Activated T-helper 1 cell treated with anti-CD3 and anti-CD28 coated beads, Interleukin-12 subunit alpha, Interleukin-12 subunit beta, Interleukin-2, Interleukin-4 antibody, amounts not matched to agents 30 ng/mL and 10 ng/mL and 1 ng/mL, durations not matched to agents 14 hours and 24 hours and 36 hours (primary cell): ENCODE data around the gene NMNAT2. TPM values are rescaled to one million over a fixed set of nuclear protein-coding genes. Genes with fewer than 3 reads are reported as not detected.

Experiments
- DNase-seq: peaks from one replicate; pipeline ENCODE4 v3.0.0; 2021; ENCODE audit warnings: low spot score
- H3K27ac Mint-ChIP-seq: one replicate; pipeline ENCODE4 v1.8.0; 2021; ENCODE audit warnings: mild to moderate bottlenecking, mixed read lengths
- H3K27me3 Mint-ChIP-seq: one replicate; pipeline ENCODE4 v1.8.0; 2022; ENCODE audit warnings: mild to moderate bottlenecking, moderate library complexity, mixed read lengths; ENCODE audit not compliant: insufficient read depth
- H3K36me3 Mint-ChIP-seq: one replicate; pipeline ENCODE4 v1.8.0; 2021; ENCODE audit warnings: low read depth, mixed read lengths
- H3K4me1 Mint-ChIP-seq: one replicate; pipeline ENCODE4 v1.8.0; 2021; ENCODE audit warnings: low read depth, mixed read lengths
- H3K4me3 Mint-ChIP-seq: one replicate; pipeline ENCODE4 v1.8.0; 2021; ENCODE audit warnings: mild to moderate bottlenecking, moderate library complexity, mixed read lengths
- H3K9me3 Mint-ChIP-seq: one replicate; pipeline ENCODE4 v1.8.0; 2021; ENCODE audit warnings: mixed read lengths
- intact Hi-C: fragments of 100-400 bp; cut with micrococcal nuclease; formaldehyde crosslinking; loops from one replicate; pipeline ENCODE4 v1.15.1; 2024
- total RNA-seq: library from RNA; stranded (reverse); gene quantifications from 2 replicates; pipeline ENCODE4 v1.2.3, GENCODE V29; 2022

Gene NMNAT2
- total RNA-seq, 1 donor from 2014 or later = not detected

DNA sequence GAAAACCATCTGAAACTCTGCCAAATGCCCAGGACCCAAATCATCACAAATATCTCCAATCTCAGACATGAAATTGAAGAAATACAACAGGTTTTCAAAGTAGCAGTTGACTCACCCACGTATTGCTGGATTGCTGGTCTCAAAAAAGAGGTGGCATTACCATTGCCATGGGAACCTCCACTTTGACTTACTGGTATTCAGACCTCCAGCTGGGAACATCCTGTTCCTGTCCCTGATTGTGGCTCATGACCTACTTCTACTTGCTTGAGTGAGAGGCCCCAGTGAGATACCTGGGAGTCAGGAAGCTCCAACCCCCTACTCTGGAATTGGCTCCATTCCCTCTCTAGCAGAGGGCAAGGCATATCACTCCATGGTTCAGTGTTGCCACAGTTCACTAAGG, 64.6 kb downstream of the NMNAT2 start:
- peaks cover 3% of the 10 kb centered on the region for H3K27me3 Mint-ChIP-seq
- H3K27ac Mint-ChIP-seq = no peak overlapping the region
- intact Hi-C loops = no loop called here
- H3K36me3 Mint-ChIP-seq = no peaks in the 10 kb centered on the region
- no peak for DNase-seq
- no peak overlapping the region for H3K4me3 Mint-ChIP-seq
- no peaks in the 10 kb centered on the region for H3K9me3 Mint-ChIP-seq
- H3K4me1 Mint-ChIP-seq = no peaks in the 10 kb centered on the region

DNA sequence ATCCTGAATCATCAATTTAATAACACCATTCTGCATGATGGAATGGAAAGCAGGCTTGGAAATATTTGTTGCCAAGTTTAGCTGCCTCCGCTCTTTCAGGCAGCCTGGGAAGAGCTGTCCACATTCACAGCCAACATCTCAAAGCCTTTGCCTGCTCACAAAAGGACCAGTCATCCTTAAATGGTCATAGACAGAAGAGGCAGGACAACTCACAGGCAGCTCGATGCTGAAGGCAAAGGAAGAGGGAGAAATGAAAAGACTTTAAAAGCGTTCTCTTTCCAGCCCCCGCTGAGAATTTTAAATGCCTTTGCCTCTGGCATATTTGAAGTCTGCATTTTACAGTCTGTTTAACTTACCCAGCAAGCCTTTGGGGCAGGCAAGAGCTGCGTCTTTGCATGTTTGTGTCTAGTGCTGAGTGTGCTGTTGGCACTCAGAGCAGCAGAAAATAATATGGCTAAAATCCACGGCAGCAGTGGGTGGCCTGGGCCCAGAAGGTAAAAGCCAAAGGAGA, 68.9 kb downstream of the NMNAT2 start:
- Mint-ChIP-seq H3K27me3 (peaks cover 6% of the 10 kb centered on the region), H3K4me3 (no peak overlapping the region), H3K4me1 (no peaks in the 10 kb centered on the region), H3K36me3 (no peaks in the 10 kb centered on the region), H3K27ac (no peak overlapping the region), H3K9me3 (no peaks in the 10 kb centered on the region)
- DNase-seq = no peak
- intact Hi-C loops = no loop called here

DNA sequence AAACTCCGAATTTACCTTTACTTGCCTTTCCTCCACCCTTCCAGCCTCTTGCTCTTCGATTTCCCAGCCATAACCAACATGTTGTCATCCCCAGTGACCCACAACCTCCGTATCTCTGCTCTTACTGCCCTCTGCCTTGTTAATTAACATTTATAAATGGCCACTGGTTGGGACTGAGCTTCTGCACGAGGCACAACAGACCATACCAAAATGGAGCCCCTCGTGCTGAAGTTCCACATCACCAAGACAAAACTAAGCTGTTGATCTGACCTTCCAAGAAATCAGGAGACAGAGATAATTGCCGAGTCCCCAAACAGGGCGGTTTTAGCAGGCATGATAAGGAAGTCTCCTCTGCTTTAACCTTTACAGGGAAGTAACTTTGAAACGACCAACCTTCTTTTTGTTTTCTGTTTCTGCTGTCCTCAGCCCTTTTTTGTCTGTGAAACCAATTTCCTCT, 71.9 kb downstream of the NMNAT2 start:
- Mint-ChIP-seq H3K9me3 (no peaks in the 10 kb centered on the region), H3K4me3 (no peak overlapping the region), H3K27me3 (peaks cover 10% of the 10 kb centered on the region), H3K4me1 (no peaks in the 10 kb centered on the region), H3K36me3 (no peaks in the 10 kb centered on the region), H3K27ac (no peak overlapping the region)
- no peak for DNase-seq
- intact Hi-C loops = no loop called here

DNA sequence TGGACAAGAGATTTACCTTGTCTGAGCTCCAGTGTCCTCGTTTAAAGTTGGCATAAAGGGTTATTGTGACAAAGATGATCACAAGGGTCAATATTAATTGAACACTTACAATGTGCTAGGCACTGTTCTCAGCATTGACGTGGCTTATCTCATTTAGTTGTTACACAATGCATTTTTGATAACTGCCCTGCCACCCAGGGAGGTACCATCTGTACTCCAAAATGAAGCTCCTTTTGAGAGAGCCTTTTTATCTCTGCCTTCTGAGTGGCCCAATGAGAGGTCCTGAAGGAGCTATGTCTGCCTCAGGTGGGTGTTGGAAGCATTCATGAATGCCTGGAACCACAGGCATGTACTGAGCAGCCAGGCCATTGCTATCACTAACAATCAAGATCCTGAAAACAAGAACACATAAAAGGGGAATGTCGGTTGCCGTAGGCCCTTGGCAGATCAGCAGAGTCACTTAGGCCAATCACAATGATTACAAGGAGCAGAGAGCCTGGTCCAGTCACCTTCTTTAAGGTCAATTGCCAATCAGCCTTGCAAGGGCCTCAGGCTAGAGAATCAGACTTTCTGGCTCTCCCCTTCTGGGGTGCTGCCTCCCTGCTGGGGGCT, 78.5 kb downstream of the NMNAT2 start:
- Mint-ChIP-seq H3K9me3 (no peaks in the 10 kb centered on the region), H3K4me1 (no peaks in the 10 kb centered on the region), H3K4me3 (no peak overlapping the region), H3K27ac (no peak overlapping the region), H3K27me3 (peaks cover 11% of the 10 kb centered on the region), H3K36me3 (no peaks in the 10 kb centered on the region)
- intact Hi-C loops = no loop called here
- no peak for DNase-seq

DNA sequence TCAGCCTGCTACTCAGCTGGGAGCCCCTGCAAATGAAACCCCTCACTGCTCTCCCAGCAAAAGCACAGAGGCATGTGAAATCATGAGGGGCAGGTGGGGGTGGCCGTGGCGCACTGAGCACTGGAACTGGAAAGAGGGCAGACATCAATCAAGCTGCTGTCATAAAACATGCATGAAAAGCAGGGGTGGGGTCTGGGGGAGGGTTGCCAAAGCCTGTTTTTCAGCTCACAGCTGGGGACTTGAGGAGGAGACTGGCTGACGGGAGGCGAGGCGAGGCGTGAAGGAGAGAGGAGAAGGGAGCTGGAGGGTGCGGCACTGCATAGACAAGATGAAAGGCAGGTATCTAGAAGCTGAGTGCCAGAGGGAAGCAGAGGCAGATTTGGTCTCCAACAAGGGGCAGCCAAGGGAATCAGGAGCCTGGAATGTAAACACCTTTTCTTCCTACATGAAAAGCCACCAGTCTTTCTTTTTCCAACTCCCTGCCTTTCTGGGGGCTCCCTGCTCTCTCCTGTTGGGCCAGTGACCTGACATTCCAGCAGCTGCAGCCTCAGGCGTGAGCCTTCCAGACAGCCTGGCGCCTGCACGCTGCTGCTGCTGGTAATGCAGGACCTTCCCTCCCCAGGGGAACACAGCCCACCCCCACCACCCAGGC, 87.0 kb downstream of the NMNAT2 start:
- Mint-ChIP-seq H3K36me3 (no peaks in the 10 kb centered on the region), H3K27me3 (peaks cover 33% of the 10 kb centered on the region), H3K4me3 (no peak overlapping the region), H3K9me3 (no peaks in the 10 kb centered on the region), H3K27ac (no peak overlapping the region), H3K4me1 (no peaks in the 10 kb centered on the region)
- DNase-seq = no peak
- intact Hi-C loops = no loop called here

DNA sequence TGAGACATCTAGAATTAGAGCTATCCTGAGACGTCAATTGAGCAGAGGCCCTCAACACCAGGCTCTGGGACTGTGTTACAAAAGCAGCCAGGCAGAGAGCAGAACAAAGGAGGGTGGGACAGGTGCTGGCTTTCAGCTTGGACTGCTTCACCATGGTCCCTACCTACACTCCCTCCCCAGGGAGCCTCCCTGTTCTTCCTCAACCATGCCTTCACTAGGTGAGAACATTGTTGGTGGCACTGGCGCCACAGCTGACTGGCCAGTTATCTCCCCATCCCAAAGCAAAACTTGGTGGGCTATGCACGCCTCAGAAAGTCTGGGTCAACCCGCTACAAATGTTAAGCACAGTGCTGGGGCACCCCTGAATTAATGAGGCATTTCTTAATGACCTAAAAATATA, 87.8 kb downstream of the NMNAT2 start:
- Mint-ChIP-seq H3K4me3 (no peak overlapping the region), H3K9me3 (no peaks in the 10 kb centered on the region), H3K4me1 (no peaks in the 10 kb centered on the region), H3K36me3 (no peaks in the 10 kb centered on the region), H3K27ac (no peak overlapping the region), H3K27me3 (peaks cover 33% of the 10 kb centered on the region)
- DNase-seq = no peak
- intact Hi-C loops = no loop called here

DNA sequence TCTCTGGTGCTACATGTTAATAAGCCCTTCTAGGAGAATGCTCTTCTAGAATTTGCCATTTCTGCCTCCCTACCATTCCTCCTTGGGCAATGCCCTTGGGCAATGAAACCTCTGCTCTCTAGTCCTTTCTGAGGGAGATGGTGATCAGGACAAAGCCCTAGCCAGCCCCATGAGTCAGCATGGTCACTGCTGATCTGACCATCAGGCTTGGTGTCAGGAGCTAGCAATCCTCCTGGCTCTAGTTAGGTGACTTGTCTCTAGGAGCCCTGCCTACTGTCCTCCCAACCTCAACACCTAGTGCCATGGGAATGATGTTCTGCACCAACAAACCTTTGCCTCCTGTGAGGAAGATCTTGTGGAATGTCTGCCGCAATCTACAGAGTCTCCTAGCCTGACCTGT, 89.8 kb downstream of the NMNAT2 start:
- Mint-ChIP-seq H3K27me3 (peaks cover 33% of the 10 kb centered on the region), H3K4me1 (no peaks in the 10 kb centered on the region), H3K9me3 (no peaks in the 10 kb centered on the region), H3K36me3 (no peaks in the 10 kb centered on the region), H3K4me3 (no peak overlapping the region), H3K27ac (no peak overlapping the region)
- intact Hi-C loops = no loop called here
- DNase-seq = no peak

DNA sequence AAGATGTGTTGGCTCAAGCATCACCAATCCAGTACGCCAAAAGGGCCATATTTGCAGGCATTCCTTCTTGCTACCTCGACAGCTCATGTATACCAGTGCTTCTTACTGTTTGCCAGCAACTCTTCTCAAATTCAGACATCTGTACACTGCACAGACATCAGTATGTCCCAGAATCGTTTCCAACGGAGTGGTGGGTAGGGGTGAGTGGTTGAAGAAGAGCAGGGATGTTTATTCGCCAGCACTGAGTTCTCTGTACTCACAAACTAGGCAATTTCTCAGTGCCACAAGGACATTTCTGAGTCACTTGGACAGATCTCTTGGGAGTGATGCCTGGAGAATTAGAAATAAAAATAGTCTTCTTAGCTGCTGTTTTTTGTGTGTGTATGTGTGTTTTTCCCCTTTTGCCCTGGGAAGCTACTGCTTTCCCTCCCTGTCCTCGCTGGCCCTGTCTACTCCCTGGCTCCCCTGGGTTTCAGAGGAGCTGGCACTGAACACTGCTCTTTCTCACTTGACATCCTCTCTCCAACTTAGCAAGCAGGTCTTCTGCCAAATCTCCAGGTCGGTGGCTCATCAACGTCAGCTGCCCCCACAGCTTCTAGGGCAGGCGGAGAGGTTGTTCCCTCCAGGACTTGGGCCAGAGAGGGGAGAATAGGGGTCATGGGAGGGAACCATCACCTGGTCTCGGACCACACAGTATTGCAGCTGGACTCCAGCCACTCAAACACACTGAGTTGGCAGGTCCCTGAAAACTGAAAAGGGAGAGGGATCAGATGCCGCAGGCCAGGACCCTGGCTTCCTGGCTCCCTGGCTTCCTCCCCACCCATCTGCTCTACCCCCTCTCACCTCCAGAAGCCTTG, 90.5 kb downstream of the NMNAT2 start:
- Mint-ChIP-seq H3K9me3 (no peaks in the 10 kb centered on the region), H3K27me3 (peaks cover 26% of the 10 kb centered on the region), H3K36me3 (no peaks in the 10 kb centered on the region), H3K4me1 (no peaks in the 10 kb centered on the region), H3K27ac (no peak overlapping the region), H3K4me3 (no peak overlapping the region)
- intact Hi-C loops = no loop called here
- DNase-seq = no peak

DNA sequence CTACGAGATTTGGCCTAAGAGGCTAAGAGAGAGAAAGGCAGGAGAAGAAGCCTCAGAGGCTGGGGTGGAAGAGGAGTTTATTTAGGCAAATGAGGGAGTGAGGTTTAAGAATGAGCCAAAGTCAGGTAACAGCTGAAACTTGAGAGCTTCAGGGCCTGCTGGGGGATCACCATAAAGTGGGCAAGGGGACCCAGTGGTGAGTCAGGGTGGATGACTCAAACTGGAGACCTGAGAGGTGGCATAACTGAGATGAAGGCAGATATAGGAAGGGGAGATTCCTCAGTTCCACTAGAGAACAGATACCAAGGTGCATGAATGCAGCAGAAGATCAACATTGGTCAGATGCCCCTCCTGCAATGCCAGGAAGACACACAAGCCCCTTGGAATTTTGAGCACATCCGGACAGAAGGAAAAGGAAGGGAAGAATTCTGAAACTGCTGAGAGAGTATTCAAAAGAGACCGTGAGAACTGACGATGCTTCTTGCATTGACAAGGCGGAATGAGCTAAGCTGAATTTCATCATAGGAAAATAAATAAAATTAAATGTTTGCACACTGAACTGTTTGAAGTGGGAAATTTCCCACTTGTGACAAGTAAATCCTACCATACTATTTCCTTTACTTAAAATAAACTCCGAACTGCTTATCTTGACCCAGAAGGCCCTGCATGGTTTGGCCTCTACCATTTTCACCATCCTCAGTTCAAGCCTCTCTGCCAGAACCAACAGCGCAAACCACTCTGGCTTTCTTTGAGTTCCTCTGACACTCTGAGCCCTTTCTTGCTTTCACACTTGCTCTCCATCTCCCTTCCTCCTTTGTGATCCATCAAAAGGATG, 94.1 kb downstream of the NMNAT2 start:
- H3K9me3 Mint-ChIP-seq = no peaks in the 10 kb centered on the region
- H3K4me3 Mint-ChIP-seq = no peak overlapping the region
- no peaks in the 10 kb centered on the region for H3K36me3 Mint-ChIP-seq
- H3K4me1 Mint-ChIP-seq = no peaks in the 10 kb centered on the region
- intact Hi-C loops = no loop called here
- no peak overlapping the region for H3K27ac Mint-ChIP-seq
- peaks cover 11% of the 10 kb centered on the region for H3K27me3 Mint-ChIP-seq
- no peak for DNase-seq

DNA sequence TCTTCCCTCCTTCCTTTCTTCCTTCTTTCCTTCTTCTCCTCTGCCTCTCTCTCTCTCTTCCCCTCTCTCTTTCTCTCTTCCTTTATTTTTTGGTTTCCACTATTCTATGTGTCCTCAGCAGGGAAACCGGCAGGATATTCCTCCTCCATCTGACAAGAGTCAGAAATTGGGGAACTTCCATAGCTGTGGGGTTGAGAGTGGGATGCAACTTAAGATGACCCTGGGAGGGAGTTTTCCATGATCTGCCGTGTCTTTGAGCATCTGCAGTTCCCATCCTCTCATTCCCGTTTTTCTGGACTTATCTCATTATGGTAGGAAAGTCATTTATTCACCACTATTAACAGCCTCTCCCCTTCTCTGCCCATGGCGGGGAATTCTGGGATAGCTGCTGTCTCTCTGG, 98.6 kb downstream of the NMNAT2 start:
- no peak for DNase-seq
- no peaks in the 10 kb centered on the region for H3K36me3 Mint-ChIP-seq
- H3K27ac Mint-ChIP-seq = no peak overlapping the region
- no peaks in the 10 kb centered on the region for H3K9me3 Mint-ChIP-seq
- no peaks in the 10 kb centered on the region for H3K4me1 Mint-ChIP-seq
- H3K4me3 Mint-ChIP-seq = no peak overlapping the region
- intact Hi-C loops = no loop called here
- H3K27me3 Mint-ChIP-seq = peaks cover 3% of the 10 kb centered on the region

DNA sequence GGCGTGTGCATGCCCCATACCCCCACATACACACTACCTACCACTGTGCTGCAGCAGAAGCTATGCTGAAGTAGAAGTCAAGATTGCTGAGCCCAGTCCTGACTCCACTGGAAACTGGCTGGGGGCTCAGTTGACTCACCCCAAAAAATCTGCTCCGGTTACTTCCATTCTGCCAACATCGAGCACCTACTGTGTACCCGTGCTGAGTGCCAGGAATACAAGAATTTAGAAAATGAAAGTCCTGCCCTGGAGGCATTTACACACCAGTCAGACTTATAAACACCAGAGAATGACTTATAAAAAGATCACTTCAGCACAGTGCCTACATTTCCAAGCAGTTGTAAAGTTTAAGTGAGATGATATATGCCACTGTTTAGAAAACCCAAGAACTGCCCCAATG, 99.1 kb downstream of the NMNAT2 start:
- Mint-ChIP-seq H3K36me3 (no peaks in the 10 kb centered on the region), H3K27ac (no peak overlapping the region), H3K9me3 (no peaks in the 10 kb centered on the region), H3K27me3 (peaks cover 3% of the 10 kb centered on the region), H3K4me3 (no peak overlapping the region), H3K4me1 (no peaks in the 10 kb centered on the region)
- intact Hi-C loops = no loop called here
- no peak for DNase-seq

DNA sequence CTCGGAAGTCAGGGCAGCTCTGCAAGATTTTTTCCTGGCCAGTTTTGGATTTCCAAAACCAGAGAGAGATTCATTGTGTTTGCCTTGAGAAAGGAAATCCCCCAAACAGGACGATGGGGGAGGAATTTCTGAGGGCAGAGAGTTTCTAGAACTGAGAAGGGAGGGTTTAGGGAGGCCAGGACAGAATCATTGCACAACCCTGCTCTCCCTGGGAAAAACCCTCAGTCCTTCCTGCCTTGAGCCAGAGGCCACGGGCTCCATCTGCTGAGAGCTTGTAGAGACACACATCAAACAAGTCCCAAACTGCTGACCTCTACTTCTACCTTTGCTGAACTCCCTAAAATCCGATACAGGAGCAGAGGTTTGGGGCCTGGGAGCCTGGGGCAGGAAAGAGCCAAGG, 99.7 kb downstream of the NMNAT2 start:
- Mint-ChIP-seq H3K27me3 (peaks cover 3% of the 10 kb centered on the region), H3K27ac (no peak overlapping the region), H3K9me3 (no peaks in the 10 kb centered on the region), H3K4me3 (no peak overlapping the region), H3K4me1 (no peaks in the 10 kb centered on the region), H3K36me3 (no peaks in the 10 kb centered on the region)
- intact Hi-C loops = no loop called here
- DNase-seq = no peak
